Measurements from ENCODE around the gene XPO4.
"Not testable (repeated sequence)": the region's sequence is repeated elsewhere in the genome, so short reads cannot be mapped to it uniquely, and the experiment has no call there.

Gene XPO4

DNA sequence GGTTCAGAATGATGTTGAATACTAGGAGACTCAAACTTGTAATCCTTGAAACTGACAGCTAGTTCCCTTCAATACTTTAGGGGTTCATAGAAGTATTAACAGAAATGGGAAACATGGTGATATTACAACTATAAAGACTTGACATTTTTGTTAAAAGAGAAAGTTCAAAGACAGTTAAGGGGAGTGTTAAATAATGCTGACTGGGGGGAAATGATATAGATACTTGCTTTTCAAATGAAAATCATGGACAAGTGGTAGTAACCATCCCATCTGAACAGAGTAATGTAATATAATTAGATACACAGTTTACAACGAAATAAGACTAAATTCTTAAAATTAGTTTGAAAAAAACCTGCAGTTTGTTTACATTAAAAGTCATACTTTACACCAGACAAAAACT, 122.2 kb downstream of the XPO4 start:
- no peak for DNase-seq

DNA sequence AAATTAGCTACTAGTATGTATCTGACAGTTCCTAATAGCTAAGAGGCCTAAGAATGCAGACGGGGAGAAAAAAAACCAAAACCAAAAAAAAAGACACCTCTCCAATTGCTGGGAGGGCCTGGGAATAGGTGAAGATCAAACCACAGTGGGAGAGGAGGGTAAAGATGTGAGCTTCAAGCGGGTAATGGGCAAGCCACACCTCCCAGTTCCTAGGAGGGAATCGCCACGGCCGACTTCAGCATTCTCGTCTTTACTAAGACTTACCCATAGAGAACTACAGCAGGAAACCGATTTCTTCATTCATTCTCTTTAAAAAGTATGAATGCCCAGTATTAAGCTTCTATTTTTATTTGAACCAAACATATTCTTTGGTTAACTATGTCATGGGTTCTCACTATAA, 123.1 kb downstream of the XPO4 start:
- no peak for DNase-seq

DNA sequence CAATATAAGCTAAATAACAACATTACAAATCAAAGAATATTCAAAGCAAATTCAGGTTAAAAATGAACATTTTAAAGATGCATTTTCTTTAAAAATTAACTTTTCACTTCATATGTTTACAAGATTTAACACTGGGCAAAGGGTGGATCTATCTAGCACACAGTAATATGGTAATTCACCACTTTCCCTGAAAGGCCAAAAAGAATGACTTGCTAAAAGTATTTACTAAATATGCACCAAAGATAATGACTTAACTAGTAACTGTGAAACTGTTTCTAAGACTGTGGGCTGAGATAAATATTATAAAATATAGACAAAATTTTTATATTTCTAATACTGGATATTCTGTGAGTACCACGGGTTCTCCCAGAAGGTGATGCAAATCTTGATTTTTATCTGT, 124.2 kb downstream of the XPO4 start:
- no peak for DNase-seq

DNA sequence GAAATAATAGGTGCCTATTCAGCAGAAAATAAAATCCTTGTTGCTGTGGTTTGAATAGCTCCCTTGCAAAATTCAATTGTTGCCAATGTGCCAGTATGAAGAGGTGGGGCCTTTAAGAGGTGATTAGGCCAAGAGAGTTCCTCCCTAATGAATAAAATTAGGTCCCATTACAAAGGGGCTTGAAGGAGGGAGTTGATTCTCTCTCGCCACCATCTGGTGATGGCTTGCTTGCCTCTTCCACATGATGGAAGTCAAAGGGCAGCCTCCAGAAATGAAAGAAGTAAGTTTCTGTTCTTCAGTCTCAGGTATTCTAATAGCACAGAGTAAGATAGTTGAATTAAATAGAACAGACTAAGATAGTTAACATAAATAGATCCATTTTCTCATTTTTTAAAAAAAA, 125.8 kb downstream of the XPO4 start:
- DNase-seq = no peak

DNA sequence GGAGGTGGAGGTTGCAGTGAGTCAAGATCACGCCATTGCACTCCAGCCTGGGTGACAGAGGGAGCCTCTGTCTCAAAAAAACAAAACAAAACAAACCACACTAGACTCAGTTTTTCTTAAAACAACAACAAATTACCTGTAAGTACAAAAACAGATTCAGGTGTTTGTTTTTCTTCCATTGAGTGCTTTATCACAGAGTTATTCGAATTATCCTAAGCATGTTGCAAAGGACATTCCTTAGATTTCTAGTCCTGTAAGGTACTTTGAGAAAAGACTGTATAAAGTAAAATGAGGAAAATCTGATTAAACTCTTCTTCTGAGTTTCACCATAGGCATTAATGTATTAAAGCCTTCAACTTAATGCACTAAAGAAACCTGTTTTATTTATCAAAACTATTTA, 126.6 kb downstream of the XPO4 start:
- DNase-seq = no peak

DNA sequence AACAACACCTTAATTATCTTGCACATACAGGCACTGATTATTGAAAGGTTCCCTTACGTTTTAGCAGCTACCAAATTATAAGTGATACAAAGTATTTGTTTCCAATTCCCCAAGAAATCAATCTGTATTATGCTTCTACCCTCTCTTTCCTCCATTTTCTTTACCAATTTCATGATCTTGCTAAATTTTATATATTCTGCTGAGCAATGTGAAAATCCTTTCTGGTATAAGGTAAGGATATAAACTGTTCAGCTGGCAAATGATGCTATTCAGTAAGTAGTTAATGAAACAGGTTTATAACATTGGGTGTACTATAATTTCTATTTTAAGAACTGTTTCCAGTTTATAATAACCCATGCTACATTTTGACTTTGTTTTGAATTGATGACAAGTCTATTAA, 127.8 kb downstream of the XPO4 start:
- no peak for DNase-seq

DNA sequence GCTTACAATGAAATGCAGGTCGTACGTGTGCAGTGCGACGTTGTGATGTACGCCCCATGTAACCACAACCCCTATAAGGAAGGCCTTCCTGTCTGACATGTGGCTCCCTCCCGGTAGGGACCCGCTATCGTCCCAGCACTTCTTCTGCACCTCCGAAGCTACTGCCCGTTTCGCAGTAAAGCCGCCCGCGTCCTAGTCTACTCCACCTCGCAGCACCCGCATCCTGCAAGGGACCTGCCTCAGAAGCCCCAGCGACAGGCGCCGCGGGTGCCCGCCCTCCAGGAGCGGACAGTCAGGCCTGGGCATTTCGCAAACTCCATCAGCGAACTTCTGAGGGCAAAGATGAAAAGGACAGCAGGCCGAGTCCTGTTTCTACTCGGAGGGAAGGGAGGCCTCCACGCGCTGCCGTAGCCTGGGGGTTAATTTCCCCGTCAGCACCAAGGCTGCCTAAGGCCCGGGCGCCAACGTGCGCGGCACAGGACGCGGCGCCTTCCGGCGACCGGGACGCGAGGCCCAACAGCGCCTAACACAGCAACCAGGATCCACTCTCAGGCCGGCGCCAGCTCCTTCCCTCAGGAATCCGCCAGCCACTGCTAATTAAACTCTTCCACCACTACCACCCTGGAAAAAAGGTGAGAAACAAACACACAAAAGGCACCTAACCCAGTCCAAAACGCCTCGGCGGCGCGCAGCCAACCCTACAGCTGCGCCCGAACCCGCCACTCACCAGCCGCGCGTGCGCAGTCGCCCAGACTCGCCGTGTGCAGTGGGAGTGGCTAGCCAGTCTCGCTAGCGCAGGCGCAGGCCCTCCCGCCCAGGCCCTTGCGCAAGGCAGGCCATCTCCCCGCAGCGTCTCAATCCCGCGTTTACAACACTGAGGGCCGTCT, 129.1 kb downstream of the XPO4 start, which contains the start of gene EEF1AKMT1:
EEF1AKMT1 (minus strand) TSS at position 768 of the 887 bp plus-strand sequence. CDS start 16,363 bp downstream, outside the sequence.
- peak; percentile 94 to 96 for DNase-seq

DNA sequence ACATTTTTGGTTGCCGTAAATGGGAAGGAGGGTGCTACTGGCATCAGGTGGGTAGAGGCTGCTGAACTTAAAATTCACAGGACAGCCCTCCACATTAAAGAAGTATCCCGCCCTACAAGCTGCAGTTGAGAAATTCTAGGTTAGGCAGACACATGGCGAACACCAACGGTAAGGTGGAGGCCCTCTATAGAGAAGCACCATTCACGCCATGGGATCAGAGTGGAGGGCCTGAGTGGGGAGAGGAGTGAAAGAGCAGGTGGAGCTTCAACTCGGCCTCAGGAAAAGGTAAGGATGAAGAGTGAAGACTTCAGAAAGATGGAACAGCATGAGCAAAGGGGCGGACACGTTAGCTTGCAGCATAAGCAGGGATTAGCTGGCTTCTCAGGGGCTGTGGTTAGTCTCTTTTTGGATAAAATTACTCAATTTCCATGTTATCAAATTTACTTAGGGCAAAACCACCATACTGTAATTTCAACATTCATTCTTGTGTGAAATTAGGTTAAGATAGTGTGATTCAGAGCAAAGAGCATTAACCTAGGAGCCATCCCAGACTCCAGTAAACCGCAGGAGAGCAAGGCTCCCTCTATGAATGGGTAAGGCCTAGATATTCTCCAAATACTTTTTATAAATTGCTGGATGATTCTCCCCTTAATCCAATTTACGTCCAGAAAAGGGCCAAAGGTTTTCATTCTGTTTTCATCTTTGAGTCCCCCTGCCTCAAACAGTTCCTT, 130.0 kb downstream of the XPO4 start:
- no peak for DNase-seq

DNA sequence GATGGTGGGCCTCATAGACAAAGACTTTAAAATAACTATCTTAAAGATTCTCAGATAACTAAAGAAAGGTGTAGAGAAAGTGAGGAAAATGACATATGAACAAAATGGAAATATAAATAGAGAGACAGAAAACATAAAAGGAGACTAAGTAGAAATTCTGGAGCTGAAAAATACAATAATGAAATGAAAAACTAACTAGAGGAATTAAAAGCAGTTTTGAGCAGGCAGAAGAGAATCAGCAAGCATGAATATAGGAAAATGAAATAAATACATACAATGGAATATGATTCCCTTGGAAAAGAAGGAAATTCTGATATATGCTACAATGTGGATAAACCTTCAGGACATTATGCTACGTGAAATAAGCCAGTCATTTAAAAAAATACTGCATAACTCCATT, 132.7 kb downstream of the XPO4 start:
- no peak for DNase-seq

DNA sequence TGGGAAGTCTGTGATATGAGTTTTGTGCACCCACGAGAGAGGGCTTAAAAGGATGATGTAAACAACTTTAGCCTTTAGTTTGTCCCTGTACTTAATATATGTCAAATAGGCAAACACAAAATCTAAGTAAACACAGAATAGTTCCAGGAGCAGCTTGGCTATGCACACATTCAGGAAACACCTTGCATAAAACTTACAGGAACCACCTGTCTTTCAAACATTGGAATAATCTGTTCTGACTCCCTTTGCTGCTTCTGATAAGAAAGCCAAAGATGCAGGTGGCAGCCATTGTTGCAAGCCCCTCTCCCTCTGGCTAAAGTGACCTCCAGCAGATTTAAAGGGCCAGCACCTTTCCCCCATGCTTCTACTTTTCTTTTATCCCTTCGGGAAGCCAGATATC, 133.5 kb downstream of the XPO4 start:
- DNase-seq = no peak

DNA sequence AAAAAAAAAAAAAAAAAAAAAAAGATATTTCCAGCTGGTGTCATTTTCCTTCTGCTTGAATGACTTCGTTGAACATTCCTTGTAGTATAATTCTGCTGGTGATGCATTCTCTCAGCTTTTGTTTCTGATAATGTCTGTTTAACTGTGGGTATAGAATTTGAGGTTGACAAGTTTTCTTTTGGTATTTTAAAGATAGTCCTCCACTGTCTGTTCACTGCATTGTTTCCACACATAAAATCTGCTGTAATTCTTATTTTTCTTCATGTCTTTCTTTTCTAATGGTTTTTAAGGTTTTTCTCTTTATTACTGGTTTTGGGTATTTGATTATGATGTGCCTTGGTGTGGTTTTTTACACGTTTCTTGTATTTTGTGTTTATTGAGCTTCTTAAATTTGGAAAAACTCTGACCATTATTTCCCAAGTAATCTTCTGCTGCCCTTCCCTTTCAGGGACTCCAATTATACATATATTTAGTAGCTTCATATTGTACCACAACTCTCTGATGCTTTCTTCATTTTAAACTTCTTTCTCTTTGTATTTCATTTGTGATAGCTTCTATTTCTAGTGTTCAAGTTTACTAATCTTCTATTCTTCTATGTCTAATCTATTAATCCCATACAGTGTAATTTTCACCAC, 135.1 kb downstream of the XPO4 start:
- no peak for DNase-seq

DNA sequence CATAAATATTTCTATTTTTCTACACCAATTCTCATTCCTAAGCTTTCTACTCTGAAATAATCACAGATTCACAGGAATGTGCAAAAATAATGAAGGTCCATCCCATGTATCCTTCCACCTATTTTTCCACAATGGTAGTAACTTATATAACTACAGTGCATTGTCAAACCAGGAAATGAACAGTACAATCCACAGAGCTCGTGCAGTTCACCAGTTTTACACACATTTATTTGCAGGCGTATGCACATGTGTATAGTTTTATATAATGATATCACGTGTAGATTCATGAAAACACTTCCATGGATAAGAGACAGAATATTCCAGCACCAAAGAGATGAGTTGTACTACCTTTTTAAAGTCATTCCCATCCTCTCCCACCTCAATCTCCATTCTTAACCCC, 141.7 kb downstream of the XPO4 start:
- DNase-seq = no peak

DNA sequence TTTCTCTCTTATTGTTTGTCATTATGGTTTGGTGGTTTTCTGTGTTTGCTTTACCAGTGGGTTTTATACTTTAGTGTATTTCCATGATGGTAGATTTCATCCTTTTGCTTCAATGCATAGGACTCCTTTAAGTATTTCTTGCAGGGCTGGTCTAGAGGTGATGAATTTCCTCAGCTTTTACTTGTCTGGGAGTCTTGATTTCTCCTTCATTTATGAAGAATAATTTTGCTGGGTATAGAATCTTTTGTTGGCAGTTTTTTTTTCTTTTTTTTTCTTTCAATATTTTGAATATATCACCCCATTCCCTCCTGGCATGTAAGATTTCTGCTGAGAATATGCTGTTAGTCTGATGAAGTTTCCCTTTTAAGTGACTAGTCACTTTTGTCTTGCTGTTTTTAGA, 148.5 kb downstream of the XPO4 start:
- no peak for DNase-seq

DNA sequence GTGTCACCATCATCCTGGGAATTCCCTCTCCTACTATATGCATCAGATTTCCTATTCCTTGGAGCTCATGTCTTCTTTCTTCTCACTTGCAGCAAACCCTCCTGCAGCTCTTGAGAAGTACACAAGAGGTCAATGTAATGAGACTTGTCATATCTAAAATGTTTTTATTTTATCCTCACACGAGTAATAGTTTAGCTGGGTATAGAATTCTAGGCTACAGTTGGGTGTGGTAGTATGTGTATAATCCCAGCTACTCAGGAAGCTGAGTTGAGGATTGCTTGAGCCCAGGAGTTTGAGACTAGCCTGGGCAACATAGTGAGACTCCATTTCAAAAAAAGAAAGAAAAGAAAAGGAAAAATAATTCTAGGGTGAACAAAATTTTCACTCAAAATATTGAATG, 153.2 kb downstream of the XPO4 start:
- no peak for DNase-seq

DNA sequence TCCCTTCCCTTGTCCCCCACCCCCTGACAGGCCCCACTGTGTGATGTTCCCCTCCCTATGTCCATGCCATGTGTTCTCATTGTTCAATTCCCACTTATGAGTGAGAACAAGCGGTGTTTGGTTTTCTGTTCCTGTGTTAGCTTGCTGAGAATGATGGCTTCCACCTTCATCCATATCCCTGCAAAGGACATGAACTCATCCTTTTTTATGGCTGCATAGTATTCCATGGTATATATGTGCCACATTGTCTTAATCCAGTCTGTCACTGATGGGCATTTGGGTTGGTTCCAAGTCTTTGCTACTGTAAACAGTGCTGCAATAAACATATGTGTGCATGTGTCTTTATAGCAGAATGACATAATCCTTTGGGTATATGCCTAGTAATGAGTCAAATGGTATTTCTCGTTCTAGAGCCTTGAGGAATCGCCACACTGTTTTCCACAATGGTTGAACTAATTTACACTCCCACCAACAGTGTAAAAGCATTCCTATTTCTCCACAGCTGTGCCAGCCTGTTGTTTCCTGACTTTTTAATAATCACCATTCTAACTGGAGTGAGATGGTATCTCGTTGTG, 158.6 kb downstream of the XPO4 start:
- DNase-seq = not testable (repeated sequence)

DNA sequence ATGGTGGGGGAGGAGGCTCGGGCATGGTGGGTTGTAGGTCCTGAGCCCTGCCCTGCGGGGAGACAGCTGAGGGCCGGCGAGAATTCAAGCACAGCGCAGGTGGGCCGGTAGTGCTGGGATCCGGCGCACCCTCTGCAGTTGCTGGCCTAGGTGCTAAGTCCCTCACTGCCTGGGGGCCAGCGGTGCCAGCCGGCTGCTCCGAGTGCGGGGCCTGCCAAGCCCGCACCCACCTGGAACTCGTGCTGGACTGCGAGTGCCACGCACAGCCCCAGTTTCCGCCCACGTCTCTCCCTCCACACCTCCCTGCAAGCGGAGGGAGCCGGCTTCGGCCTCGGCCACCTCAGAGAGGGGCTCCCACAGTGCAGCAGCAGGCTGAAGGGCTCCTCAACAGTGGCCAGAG, 162.5 kb downstream of the XPO4 start:
- no peak for DNase-seq

DNA sequence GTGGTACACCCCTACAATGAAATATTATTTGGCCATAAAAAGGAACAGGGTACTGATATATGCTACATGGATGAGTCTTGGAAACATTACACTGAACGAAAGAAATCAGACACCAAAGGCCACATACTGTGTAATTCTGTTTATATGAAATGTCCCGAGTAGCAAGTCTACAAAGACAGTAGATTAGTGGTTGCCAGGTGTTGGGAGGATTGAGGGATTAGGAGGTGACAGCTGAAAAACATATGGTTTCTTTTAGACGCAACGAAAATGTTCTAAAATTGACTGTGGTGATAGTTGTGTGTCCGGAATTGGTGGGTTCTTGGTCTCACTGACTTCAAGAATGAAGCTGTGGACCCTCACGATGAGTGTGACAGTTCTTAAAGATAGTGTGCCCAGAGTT, 163.9 kb downstream of the XPO4 start:
- no peak for DNase-seq

DNA sequence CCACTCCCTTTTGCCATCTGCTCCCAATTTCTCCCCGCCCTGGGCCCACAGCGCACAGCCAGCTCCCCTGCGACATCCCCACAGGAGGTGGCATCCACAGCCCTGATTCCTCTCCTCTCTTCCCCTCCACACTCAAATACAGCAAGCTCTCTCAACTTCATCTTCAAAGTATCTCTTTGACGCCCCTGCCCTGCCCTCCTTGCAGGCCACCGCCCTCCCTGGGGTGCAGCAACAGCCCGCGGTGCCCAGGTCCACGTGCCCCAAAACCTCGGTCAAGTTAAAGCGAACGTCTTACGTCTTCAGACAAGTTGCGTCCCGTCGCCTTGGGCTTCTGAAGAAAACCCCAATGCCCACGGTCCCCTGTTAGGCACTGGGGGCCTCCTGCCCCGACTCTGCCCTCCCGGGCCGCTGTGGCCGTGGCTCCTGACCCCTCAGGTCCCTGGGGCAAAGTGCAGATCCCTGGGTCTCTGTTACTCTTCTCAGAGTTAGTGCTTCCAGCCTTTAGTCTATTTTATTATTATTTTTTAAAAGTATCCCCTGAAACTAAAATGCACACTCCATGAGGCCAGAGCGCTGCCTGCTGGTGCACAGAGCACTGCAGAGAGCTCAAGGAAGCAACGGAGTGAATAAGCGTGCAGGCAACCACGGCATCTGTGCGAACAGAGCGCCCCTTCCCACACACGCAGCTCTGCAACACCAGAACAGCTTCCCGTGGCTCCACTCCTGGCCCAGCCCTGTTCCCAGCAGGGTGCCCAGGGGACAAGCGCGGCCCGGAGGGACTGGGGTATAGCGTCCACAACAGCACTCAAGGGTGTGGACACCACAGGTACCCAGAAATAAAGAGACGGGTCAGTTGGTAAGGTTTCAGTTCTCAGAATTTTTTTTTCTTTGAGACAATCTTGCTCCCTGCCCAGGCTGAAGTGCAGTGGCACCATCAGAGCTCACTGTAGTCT, 172.6 kb downstream of the XPO4 start:
- DNase-seq = no peak

DNA sequence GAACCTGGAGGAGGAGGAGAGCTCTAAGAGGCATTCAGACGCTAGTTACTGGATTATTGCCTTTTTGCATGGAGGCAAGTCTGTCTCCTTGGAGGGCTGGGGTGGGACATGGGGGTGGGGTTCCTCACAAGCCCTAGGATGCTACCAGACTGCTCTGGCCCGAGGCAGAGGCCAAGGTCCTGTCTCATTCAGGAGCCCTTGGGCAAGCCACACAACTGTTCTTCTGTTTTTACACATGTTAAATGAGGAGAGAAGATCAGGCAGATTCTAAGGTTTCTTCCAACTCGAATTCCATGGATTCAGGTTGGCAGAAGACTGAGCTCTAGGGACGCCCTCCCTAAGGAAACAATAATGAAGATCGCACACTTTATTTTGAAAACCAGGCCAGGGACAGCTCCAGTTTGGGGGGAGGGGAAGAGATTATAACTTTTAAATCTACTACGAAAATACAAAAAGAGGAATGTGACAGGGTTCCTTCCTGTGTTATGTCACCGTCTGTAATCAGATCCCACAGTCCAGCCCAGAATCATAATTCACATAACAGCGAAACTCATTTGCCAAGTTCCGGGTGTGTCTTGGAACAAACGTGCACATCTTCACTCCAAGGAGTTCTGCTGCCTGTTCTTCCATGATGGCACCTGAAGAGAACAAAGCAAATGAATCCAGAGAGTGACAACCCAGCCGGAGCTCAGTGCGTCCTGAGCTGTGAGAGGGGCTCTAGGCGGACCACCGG, 173.8 kb downstream of the XPO4 start:
- DNase-seq = no peak

DNA sequence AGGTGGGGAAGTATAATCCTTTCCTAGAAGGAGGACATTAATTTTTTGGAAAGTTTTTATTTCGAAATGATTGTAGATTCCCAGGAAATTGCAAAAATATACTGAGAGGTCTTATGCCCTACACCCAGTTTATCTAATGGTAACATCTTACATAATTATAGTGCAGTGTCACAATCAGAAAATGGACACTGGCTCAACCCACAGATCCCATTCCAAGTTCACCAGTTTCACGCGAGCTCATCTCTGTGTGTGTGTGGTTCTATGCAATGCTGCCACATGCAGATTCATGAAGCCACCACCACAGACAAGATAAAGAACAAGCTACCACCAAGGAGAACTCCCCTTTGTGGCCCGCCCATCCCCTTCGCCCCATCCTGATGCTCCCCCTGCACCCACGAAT, 174.7 kb downstream of the XPO4 start:
- no peak for DNase-seq

Measured in activated CD4-positive, alpha-beta T cell treated with anti-CD3 and anti-CD28 coated beads for 4 hours (primary cell).